Measurements from ENCODE around the gene DPH5. TPM values are rescaled to one million over a fixed set of nuclear protein-coding genes. Genes with fewer than 3 reads are reported as not detected.

Gene DPH5
- polyA plus RNA-seq, 1 of the 3 experiments (the other 2 are of a cell fraction) = 36.6 TPM

DNA sequence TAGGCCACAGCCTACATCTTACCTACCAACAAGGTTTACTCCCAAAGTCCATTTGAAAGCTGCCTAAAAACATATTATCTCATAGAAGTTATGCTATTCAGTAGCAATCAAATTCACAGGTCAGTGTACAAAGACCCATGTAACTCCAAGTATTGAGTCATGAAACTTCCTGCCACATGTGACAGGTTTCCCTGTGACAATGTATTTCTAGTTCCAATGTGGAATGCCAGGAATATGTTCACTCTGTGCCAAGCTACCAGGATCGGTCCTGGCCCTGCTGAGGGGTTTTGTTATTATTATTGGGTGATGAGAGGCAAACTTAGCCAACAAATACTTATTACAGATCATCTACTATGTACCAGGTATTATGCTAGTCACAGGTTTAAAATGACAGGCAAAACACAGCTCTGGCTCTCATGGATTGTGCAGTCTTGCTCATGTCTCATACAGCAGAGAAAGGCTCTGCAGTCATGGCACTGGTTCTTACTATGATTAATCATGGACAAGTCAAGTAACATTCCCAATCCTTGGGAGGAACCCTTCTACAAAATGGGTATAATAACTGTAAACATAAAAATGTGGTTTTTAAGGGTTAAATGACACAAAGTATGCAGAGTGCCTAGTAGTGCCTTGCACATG lies 22.5 kb downstream of the DPH5 start:
- no peak overlapping the region for H3K4me3 ChIP-seq (ENCODE audit: low read depth in 2 of 2, low read length in 1 of 2)
- H3K9me2 ChIP-seq = no peaks in the 10 kb centered on the region
- peaks cover 0 to 8% of the 10 kb centered on the region in 2 experiments; a peak in 2 of 4 replicates for H3K4me1 ChIP-seq (ENCODE audit: control insufficient read depth in 1 of 2, insufficient read depth in 2 of 2, low read depth in 1 of 2, low read length in 1 of 2)
- H3K9ac ChIP-seq = no peak overlapping the region
- no peaks in the 10 kb centered on the region for H4K20me1 ChIP-seq (ENCODE audit: insufficient read depth)
- CTCF ChIA-PET = interaction anchor here (0.8 to 2.2 kb wide), 2 partner anchors 9 to 285 kb away, joined by 3 to 7 read pairs; no protein-coding TSS in a partner anchor
- peaks cover 18 to 29% of the 10 kb centered on the region in 2 experiments for H3K36me3 ChIP-seq (replicated peaks in 1 of 2; ENCODE audit: control insufficient read depth in 1 of 2, insufficient read depth in 2 of 2, low read length in 1 of 2)
- no CpG with 5 or more reads among the region's 1 CpG for WGBS (ENCODE audit: low lambda C conversion rate)
- no peaks in the 10 kb centered on the region for H3K9me3 ChIP-seq
- no peak overlapping the region for H3K27ac ChIP-seq (ENCODE audit: low read depth in 2 of 2, low read length in 1 of 2)
- POLR2A ChIA-PET = no interaction called here
- no peaks in the 10 kb centered on the region for H3K79me2 ChIP-seq (ENCODE audit: insufficient read depth)
- no peaks in the 10 kb centered on the region for H3K27me3 ChIP-seq (ENCODE audit: insufficient read depth)
- no peak overlapping the region for H3K4me2 ChIP-seq
- no peak for TF ChIP-seq NFIC (IDR thresholded peaks at IDR 0.05; ENCODE audit: borderline replicate concordance)
- no peak for TF ChIP-seq MEF2A (IDR thresholded peaks at IDR 0.05; ENCODE audit: borderline replicate concordance, low read depth)
- TF ChIP-seq TCF12 (IDR thresholded peaks at IDR 0.05) = no peak
- TF ChIP-seq MXI1 (IDR thresholded peaks at IDR 0.05; ENCODE audit: low read depth, low read length) = no peak
- TF ChIP-seq POLR2AphosphoS5 (IDR thresholded peaks at IDR 0.05; ENCODE audit: low read depth, low read length) = no peak
- TF ChIP-seq YY1 (IDR thresholded peaks at IDR 0.05; ENCODE audit: low read depth) = no peak
- TF ChIP-seq RCOR1 (IDR thresholded peaks at IDR 0.05; ENCODE audit: low read length) = no peak
- TF ChIP-seq, protein P1, sequence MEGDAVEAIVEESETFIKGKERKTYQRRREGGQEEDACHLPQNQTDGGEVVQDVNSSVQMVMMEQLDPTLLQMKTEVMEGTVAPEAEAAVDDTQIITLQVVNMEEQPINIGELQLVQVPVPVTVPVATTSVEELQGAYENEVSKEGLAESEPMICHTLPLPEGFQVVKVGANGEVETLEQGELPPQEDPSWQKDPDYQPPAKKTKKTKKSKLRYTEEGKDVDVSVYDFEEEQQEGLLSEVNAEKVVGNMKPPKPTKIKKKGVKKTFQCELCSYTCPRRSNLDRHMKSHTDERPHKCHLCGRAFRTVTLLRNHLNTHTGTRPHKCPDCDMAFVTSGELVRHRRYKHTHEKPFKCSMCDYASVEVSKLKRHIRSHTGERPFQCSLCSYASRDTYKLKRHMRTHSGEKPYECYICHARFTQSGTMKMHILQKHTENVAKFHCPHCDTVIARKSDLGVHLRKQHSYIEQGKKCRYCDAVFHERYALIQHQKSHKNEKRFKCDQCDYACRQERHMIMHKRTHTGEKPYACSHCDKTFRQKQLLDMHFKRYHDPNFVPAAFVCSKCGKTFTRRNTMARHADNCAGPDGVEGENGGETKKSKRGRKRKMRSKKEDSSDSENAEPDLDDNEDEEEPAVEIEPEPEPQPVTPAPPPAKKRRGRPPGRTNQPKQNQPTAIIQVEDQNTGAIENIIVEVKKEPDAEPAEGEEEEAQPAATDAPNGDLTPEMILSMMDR (IDR thresholded peaks at IDR 0.05) = no peak
- TF ChIP-seq JUND (IDR thresholded peaks at IDR 0.05) = no peak
- TF ChIP-seq NRF1 (IDR thresholded peaks at IDR 0.05; ENCODE audit: low read depth, low read length) = no peak
- TF ChIP-seq GATA2 (CRISPR knock-in tag; IDR thresholded peaks at IDR 0.05) = no peak
- no peak for TF ChIP-seq EP300 (IDR thresholded peaks at IDR 0.05; ENCODE audit: borderline replicate concordance in 1 of 2, low read depth in 1 of 2, low read length in 1 of 2)
- TF ChIP-seq TEAD4 (IDR thresholded peaks at IDR 0.05; ENCODE audit: borderline replicate concordance, insufficient read depth) = no peak
- no peak for TF ChIP-seq FOSL2 (IDR thresholded peaks at IDR 0.05; ENCODE audit: borderline replicate concordance, low read depth)
- TF ChIP-seq SMC3 (IDR thresholded peaks at IDR 0.05; ENCODE audit: low read depth, low read length) = no peak
- H2AFZ ChIP-seq (ENCODE audit: low read depth) = no peak overlapping the region
- no peak for DNase-seq
- peaks cover 6% of the 10 kb centered on the region for H3F3A ChIP-seq (replicated peaks; ENCODE audit: insufficient read depth)

DNA sequence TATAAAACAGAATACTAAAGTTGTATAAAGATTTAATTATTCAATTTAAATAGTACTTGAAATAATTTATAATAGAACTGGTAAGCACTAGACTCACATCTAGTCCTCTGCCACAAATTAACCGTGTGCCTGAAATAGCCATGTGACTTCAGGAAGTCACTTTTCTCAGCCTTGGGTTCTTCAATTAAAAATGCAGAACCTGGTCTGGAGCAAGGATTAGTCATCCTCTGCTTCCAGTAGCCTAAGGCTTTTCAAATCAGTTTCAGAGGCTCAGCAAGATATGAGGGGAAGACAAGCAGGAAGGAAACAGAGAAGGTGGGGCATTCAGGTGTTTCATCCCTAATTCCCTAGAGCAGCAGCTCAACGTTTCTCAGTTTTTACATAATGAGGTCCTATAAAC lies 23.0 kb downstream of the DPH5 start:
- Histone ChIP-seq H3K4me3 (ENCODE audit: low read depth in 2 of 2, low read length in 1 of 2) (no peak overlapping the region), H3K9ac (no peak overlapping the region), H3K9me2 (no peaks in the 10 kb centered on the region), H3K27ac (ENCODE audit: low read depth in 2 of 2, low read length in 1 of 2) (no peak overlapping the region), H3K79me2 (ENCODE audit: insufficient read depth) (no peaks in the 10 kb centered on the region), H3K4me1 (ENCODE audit: control insufficient read depth in 1 of 2, insufficient read depth in 2 of 2, low read depth in 1 of 2, low read length in 1 of 2) (peaks cover 0 to 8% of the 10 kb centered on the region in 2 experiments; a peak in 2 of 4 replicates), H2AFZ (ENCODE audit: low read depth) (no peak overlapping the region), H3K27me3 (ENCODE audit: insufficient read depth) (no peaks in the 10 kb centered on the region), H3K4me2 (no peak overlapping the region), H4K20me1 (ENCODE audit: insufficient read depth) (no peaks in the 10 kb centered on the region), H3F3A (replicated peaks; ENCODE audit: insufficient read depth) (peaks cover 6% of the 10 kb centered on the region), H3K9me3 (no peaks in the 10 kb centered on the region), H3K36me3 (replicated peaks in 1 of 2; ENCODE audit: control insufficient read depth in 1 of 2, insufficient read depth in 2 of 2, low read length in 1 of 2) (peaks cover 18 to 34% of the 10 kb centered on the region in 2 experiments)
- CTCF ChIA-PET = interaction anchor here (2.2 kb wide), 1 partner anchor 286 kb away, joined by 7 read pairs; no protein-coding TSS in a partner anchor
- 63% methylated on average over 2 of the region's 2 CpGs for WGBS (ENCODE audit: low lambda C conversion rate)
- no peak for DNase-seq
- TF ChIP-seq TEAD4 (IDR thresholded peaks at IDR 0.05; ENCODE audit: borderline replicate concordance, insufficient read depth) = no peak
- TF ChIP-seq, protein P2, sequence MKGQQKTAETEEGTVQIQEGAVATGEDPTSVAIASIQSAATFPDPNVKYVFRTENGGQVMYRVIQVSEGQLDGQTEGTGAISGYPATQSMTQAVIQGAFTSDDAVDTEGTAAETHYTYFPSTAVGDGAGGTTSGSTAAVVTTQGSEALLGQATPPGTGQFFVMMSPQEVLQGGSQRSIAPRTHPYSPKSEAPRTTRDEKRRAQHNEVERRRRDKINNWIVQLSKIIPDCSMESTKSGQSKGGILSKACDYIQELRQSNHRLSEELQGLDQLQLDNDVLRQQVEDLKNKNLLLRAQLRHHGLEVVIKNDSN (IDR thresholded peaks at IDR 0.05; ENCODE audit: borderline replicate concordance, low read depth) = peak; percentile 29; the same call in 1 of the 2 replicates
- POLR2A ChIA-PET = no interaction called here

All from SK-N-SH (cell line).